ENCODE measurements around the gene NUDT5. TPM values are rescaled to one million over a fixed set of nuclear protein-coding genes. Genes with fewer than 3 reads are reported as not detected.

The NUDT5 gene
- polyA plus RNA-seq, 3 donors: 84.3 to 91.6 (median 87.6) TPM

DNA sequence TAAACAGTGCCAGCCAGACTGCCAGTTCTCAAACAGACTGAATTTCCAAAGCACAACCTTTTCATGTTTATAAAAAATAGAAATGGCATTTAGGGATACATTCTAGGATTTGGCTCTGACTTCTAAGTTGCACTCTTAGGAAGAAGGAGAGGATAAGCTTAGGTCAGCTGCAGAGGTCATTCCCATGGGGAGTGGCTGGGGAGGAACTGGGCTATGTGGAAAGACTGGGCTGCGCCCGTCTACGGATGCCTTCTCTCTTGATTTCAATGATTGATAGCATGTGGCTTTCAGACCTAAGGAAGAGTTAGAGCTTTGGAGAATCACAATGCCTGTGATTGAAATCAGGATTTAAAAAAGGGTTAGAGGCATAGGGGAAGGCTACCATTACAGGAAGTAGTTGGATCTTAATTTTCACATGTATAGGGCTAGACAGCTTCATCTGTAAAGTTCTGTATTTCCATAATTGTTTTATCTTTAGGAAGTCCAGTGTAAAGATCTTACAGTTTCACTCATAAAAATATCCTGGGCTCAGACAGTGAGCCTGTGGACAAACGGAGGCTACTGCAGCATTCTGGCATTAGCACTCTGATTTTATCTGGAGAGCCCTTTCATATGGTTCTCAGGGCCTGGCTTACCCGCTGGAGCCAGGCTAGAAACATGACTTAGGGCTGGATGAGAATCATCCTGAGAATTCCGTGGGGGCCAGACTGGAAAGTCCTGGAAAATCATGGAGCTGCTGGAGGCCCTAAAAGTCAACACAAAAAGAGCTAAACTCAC, 29.5 kb downstream of the NUDT5 start:
- no peak for DNase-seq (ENCODE audit: low read depth in 3 of 3, low spot score in 2 of 3)

DNA sequence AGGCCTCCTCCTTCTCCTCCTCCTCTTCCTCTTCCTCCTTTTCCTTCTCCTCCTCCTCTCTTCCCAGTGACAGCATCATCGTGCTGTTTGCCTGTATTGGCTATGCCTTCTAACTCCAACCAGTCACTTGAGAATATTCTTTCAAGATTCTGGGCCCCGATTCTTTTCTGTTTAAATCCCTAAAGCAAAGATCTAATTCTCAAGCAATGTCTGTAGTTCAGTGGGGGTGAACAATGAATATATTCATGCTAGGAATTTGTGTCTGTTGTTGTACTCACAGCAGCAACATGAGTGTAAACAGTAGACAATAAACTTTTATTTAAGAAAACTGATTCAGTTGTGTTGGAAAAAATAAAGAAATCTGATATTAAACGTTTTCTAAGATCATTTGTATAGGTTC, 30.7 kb downstream of the NUDT5 start:
- DNase-seq (ENCODE audit: low read depth in 3 of 3, low spot score in 2 of 3): no peak

DNA sequence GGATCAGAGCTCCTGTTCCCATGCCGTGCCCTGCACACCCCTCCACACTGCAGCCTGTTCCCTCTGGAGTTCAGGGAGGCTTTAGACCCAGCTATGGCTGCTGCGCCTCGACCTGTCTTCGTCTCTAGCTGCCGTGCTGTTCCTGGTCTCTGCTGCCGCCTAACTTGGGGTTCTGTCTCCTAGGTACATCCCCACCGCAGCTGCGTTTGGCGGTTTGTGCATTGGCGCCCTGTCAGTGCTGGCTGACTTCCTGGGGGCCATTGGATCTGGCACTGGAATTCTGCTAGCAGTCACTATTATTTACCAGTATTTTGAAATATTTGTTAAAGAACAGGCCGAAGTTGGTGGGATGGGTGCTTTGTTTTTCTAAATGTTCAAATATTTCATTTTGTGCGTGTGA, 31.6 kb downstream of the NUDT5 start:
- DNase-seq (ENCODE audit: low read depth in 3 of 3, low spot score in 2 of 3): no peak

DNA sequence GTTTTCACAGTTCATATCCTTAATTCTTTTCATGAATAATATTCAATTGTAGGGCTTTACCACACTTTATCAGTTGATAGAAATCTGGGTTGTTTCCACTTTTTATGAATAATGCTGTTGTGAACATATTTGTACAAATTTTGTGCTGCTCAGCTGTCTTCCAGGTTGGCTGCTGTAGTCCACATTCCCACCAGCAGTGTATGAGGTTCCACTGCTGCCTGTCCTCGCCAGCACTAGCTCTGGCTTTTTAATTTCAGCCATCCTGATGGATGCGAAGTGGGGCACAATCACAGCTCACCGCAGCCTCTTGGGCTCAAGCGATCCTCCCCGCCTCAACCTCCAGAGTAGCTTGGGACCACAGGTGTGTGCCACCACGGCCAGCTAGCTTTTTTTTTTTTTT, 32.8 kb downstream of the NUDT5 start:
- DNase-seq (ENCODE audit: low read depth in 3 of 3, low spot score in 2 of 3): no peak

DNA sequence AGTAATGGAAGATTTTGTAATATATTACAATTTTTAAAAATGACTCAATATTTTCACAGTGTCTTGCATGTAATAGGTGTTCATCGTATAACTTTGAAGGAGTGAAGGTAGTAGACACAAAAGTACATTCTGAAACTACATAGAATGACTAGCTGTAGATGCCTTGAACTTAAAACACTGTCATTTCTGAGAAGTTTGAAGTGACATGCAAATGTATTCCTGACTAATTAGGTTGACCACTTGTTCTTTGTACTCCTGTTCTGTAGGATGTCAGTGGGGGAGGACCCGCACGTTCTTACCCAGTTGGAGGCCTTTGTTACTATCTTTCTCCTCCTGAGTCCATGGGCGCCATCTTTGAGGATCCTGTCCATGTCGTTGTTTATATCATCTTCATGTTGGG, 35.0 kb downstream of the NUDT5 start:
- no peak for DNase-seq (ENCODE audit: low read depth in 3 of 3, low spot score in 2 of 3)

DNA sequence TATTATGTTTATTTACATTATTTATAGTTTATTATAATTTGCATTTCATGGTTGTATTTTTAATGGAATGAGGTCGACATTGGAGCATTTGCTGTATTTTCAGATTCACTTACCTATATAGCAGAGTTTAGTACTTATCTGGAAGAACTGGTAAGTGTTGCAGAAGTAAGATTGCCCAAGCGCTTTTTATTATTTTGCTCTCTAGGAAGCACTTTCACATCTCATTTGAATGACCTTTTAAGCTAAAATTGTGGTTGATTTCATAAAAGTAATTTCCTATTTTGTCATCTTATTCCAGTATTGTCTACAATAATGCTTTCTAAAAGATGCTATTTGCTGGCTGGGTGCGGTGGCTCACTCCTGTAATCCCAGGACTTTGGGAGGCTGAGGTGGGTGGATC, 37.6 kb downstream of the NUDT5 start:
- DNase-seq (ENCODE audit: low read depth in 3 of 3, low spot score in 2 of 3): no peak

DNA sequence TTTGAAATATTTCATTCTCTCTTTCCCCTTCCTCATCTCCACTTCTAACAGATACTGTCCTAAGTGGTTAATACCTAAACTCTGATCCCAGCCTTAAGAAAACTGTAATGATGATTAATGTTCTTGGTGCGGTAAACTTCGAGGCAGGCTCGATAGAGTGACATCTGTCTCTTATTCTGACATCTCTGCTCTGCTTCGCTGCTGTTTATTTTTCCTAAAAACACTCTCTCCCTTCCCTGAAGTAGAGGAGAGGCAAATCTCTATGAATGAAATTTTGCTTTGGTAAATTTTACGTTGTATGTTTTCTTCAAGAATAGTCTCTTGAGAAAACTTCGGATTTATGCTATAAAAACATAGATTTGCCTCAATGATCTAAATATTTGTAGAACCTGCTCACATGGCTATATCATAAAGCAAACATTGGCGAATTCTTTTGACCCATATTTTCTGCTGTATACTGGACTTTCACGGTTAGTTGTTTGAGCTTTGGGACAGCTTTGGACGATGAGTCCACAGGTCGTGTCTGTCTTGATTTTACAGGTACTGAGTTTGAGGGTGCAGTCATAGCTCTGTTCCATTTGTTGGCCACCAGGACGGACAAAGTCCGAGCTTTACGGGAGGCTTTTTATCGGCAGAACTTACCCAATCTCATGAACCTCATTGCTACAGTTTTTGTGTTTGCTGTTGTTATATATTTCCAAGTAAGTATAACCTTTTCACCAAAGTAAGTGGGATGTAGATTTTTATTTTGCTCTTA, 39.1 kb downstream of the NUDT5 start:
- no peak for DNase-seq (ENCODE audit: low read depth in 3 of 3, low spot score in 2 of 3)

DNA sequence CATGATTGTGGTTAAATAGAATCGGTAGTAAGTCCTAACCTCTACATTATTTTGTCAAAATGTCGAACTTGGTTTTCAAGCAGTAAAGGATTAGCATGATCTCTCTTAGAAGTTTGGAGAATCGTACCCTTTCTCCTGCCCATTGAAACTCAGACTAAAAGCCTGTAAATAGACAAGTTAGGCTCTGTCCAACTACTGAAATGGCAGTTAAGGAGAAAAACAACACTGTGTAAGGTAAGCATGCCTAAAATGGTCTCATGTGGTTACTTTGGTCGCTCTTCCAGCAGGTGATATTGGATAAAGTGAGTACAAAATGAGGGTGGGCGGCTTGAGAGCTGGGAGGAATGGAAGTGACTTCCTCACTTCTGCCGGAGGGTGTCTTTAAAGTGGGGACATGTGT, 41.2 kb downstream of the NUDT5 start:
- no peak for DNase-seq (ENCODE audit: low read depth in 3 of 3, low spot score in 2 of 3)

DNA sequence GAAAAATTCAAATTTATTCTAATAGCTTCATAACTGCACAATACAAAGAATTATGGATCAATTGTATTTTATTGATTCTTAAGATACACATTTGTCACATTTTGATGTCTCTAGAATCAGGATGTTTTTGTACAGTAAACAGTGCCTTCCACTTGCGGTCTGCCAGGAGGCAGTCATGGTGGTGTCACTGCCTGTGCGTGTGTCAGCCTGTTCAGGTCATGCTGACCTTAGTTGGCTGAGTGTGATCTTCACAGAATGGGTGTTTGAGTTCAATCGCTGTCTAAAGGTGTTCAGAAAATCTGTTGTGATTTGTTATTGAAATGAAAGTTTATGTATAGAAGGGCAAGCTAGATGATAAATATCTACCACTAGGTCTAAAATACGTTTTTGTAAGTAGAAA, 45.5 kb downstream of the NUDT5 start:
- DNase-seq (ENCODE audit: low read depth in 3 of 3, low spot score in 2 of 3): no peak

DNA sequence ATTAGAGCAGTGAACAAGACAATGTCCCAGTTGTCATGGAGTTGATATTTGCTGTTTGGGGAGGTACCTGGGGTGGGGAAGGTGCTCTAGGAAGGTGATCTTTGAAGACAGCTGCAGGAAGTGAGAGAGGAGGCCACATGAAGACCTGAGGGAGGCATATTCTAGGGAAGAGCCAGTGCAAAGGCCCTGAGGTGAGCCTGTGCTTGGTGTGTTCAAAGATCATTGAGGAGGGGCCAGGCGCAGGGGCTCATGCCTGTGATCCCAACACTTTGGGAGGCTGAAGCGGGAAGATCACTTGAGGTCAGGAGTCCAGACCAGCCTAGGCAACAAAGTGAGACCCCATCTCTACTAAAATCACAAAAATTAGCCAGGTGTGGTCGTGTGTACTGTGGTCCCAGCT, 51.2 kb downstream of the NUDT5 start:
- DNase-seq (ENCODE audit: low read depth in 3 of 3, low spot score in 2 of 3): no peak

DNA sequence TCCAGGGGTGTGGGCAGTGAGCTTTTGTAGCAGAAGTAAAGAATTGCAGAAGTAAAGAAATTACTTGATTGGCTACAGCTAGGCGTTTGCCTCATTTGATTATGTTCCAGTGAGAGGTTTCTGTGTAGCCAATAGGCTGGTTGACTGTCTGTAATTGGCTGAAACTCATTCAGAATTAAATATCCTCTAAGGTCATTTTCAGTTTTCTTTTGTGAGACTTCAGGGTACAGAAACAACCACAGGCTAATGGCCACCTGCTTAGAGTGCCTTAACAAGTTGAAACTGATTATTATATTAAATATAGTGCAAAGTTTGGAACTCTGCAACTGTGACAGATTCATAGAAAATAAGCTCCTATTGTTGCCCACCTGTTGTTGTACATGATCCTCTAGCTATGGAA, 55.7 kb downstream of the NUDT5 start:
- DNase-seq (ENCODE audit: low read depth in 3 of 3, low spot score in 2 of 3): no peak

DNA sequence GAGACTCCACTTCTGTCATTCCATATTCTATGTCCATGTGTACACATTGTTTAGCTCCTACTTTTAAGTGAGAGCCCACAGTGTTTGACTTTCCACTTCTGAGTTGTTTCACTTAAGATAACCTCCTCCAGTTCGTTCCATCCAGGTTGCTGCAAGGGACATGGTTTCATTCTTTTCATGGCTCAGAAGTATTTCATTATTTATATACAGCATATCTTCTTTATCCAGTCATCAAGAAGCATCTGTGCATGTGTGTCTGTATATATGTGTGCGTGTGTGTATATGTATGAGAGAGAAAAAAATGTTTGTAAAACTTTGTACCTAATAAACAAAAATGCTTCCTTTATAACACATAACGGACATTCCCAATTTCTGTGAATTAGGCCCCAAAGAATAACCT, 60.1 kb downstream of the NUDT5 start:
- no peak for DNase-seq (ENCODE audit: low read depth in 3 of 3, low spot score in 2 of 3)

DNA sequence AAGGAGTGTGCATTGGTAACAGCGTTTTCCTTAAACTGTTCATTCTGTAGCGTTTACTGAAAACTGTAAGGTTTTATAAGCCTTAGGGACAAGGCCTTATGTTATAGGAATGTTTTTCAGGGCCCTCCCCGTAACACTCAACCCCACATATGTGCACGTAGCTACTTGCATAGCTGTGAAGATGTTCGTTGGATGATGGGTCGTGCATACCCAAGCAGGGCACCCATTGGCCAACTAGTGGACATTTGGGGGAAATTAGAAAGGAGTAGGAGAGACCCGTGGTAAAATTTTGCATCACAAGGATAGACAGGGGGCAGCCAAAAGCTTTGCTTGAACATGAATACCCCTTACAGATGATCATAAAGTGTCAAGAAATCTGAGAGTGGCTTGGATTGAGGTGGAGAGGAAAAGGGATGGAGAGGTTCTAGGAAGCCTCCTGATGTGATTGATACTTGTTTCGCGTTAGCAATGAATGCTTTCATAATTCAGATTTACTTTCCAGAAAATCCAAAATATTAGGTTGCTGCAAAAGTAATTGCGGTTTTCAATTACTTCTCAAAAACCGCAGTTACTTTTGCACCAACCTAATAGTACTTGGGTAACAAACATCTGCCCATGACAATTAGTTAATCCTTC, 65.3 kb downstream of the NUDT5 start:
- peak; percentile 38 to 47 (median 41) for DNase-seq (ENCODE audit: low read depth in 3 of 3, low spot score in 2 of 3)

DNA sequence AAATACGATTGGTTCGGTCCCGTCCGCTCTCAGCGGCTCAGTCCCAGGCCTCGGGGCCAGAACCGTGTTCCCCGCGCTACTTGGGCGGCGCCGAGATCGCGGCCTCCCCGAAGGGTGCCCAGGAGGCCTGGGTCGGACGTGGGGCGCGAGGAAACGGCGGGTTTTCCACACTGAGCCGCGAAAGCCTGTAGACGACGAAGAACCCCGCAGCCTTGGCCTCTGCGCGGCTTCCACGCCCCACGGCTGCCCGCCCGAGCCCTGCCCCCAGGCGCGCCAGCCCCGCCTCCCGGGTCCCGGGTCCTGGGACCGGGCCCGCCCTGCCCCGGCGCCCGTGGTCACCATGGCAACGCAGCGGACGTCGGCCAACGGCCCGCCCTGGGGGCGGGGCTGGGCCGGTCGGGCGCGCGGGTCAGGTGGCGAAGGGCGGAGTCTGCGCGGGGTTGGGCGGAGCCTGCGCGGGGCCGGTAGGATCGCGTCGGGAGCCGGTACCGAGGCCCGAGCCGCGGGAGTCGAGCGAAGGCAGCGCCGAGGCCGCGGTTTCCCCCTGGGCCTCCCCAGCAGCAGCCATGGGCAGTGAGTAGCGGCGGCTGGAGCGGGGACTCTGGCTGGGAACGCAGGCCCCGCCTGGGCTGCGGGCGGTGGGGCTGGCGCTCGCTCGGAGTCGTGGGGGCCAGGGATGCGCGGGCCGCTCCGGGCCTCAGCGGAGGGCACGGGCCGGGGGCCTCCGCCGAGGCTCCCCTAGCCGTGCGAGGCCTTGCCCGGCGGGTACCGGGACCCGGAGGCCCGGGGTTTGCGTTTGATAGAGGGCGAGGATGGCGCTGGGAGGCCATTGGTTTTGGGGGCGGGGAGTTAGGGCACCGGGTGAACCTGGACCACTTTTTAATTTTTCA, 66.2 kb downstream of the NUDT5 start, which contains the start of gene SEC61A2:
Gene SEC61A2 (plus strand): TSS at position 456 of the 890 bp plus-strand sequence. CDS start 111 bp downstream, at position 567.
- DNase-seq (ENCODE audit: low read depth in 3 of 3, low spot score in 2 of 3): peak; percentile 75 to 89 (median 87)

DNA sequence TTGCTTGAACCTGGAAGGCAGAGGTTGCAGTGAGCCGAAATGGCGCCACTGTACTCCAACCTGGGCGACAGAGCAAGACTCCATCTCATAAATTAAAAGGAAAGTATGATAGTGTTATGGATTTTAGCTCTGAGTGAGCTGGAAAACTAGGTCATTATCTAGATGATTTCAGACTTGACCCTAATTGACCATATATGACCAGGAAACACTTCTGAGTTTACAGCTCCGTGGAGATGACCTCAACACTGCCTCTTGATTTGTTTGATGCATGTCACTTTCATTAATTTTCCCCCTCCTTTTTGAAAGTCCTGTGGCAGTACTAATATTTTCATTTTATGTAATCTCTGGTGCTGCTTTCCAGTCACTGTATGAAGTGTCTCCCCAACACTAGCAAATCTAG, 74.0 kb downstream of the NUDT5 start:
- DNase-seq (ENCODE audit: low read depth in 3 of 3, low spot score in 2 of 3): no peak

Other genes starting within 250 kb of the NUDT5 start
- 10 to 100 TPM; 38.4 to 45.4 (median 39.2) TPM for gene UPF2, start 153.1 kb downstream of the NUDT5 start, polyA plus RNA-seq (ENCODE audit: insufficient read length in 3 of 3)
- 10 to 100 TPM; 30.9 to 33.6 (median 31.4) TPM for gene DHTKD1, start 126.9 kb downstream of the NUDT5 start, polyA plus RNA-seq (ENCODE audit: insufficient read length in 3 of 3)
- 10 to 100 TPM; 11.8 to 15.0 (median 12.8) TPM for gene SEC61A2, start 66.2 kb downstream of the NUDT5 start, polyA plus RNA-seq (ENCODE audit: insufficient read length in 3 of 3)
- gene CDC123, start 297 bp upstream of the NUDT5 start, polyA plus RNA-seq (ENCODE audit: insufficient read length in 3 of 3): 100 to 1,000 TPM; 136 to 140 (median 137) TPM
- gene CAMK1D, start 153.7 kb upstream of the NUDT5 start, polyA plus RNA-seq (ENCODE audit: insufficient read length in 3 of 3): 10 to 100 TPM in 2 of 3 donors, 1 to 10 TPM in 1; 9.9 to 10.7 (median 10.4) TPM

All from right renal cortex interstitium (tissue), 3 donors.